Measurements from ENCODE around the gene SMR3A.

Gene SMR3A

DNA sequence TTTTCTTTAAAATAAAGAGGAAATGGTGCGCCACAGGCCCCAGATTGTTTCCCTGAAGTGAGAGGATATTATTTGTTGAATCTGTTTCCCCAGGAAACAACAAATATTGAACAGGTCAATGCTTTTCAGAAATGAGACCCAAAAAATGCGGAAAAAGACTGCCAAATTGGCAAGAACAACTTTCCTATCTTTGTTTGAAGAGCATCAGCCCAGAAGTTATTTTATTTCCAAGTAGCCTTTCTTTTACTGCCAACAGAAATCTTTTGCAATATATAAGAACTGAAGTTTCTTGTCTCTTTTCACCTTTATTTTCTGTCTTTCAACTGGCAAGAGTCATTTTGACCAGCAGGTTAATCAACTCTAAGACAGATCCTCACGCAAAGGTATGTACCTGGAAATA lies at the start of gene SMR3A:
TSS of gene SMR3A (plus strand) at position 301 of the 400 bp plus-strand sequence. CDS start 1,356 bp downstream, outside the sequence.
- H3K27ac ChIP-seq: no peak within 1 kb of the TSS
- no peak for TF ChIP-seq ZFX (IDR thresholded peaks at IDR 0.05; ENCODE audit: borderline replicate concordance)

DNA sequence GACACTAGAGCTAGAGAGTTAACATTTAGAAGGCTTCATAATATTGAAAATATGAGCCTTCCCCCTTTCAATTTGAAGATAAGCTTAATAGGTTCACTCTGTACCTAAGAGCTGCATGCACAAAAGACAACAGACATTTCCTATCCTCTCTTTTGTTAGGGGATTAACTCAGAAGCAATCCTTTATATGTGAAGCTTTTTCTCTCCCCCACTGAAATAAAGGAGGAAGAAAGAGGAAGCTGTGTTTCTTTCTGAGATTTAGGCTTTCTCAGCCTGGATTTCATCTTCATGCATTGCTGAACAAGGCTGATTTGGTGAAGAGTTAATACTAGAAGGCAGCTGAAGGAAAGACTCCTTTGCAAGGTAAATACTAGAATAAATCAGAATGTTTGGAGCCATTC lies 46.8 kb upstream of the SMR3A start:
- TF ChIP-seq CTCF (IDR thresholded peaks at IDR 0.05) (no peak), ZFX (IDR thresholded peaks at IDR 0.05; ENCODE audit: borderline replicate concordance) (no peak)

DNA sequence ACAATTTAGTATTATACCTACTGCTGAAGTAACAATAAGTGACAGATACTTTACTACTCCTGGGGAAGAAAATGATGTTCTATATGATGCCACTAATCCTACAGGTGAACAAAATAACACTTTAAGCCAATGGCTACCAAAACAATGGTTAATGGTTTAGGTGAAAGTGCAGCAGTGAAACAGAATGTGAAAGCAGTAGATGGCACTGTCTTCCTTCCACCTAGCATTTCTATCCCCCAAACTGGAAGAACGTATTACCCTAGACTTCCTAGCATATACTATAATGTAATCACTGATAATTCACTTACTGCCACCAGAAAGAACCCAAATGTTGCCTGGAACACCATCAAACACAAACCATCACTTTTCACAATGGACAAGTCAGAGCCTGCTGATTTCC lies 44.6 kb upstream of the SMR3A start:
- H3K27ac ChIP-seq: no peak overlapping the region
- no peak for TF ChIP-seq ZFX (IDR thresholded peaks at IDR 0.05; ENCODE audit: borderline replicate concordance)
- TF ChIP-seq CTCF (IDR thresholded peaks at IDR 0.05): no peak

More for the DNA sequence above, 46.8 kb upstream of the SMR3A start:
- H3K27ac ChIP-seq: no peak overlapping the region

GRCh38 chr4:70326052-70326451 lies 34.5 kb upstream of the SMR3A start:
- no peak overlapping the region for H3K27ac ChIP-seq
- TF ChIP-seq ZFX (IDR thresholded peaks at IDR 0.05; ENCODE audit: borderline replicate concordance): no peak
- TF ChIP-seq CTCF (IDR thresholded peaks at IDR 0.05): no peak

GRCh38 chr4:70334681-70335080 lies 25.9 kb upstream of the SMR3A start, which contains the start of gene CABS1:
Gene CABS1, plus strand, starts transcription at chr4:70334981. Its CDS starts 59 bp downstream, at chr4:70335040.
- no peak within 1 kb of the TSS for H3K27ac ChIP-seq

DNA sequence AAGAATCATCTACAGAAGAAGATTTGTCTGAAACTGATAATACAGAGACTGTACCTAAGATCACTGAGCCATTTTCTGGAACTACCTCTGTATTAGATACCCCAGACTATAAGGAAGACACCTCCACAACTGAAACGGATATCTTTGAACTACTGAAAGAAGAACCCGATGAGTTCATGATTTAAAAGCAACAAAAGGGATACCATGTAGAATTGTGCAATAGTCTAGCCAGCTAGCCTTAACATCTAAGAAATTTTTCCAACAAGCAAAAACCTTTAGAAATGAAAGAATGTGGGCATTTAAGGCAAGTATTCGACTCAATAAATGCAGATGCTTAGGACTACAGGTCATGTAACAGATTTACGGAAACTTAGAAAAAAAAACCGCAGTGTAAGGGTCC lies 24.5 kb upstream of the SMR3A start:
- TF ChIP-seq ZFX (IDR thresholded peaks at IDR 0.05; ENCODE audit: borderline replicate concordance) (no peak), CTCF (IDR thresholded peaks at IDR 0.05) (no peak)
- H3K27ac ChIP-seq: no peak overlapping the region

More at GRCh38 chr4:70334681-70335080, 25.9 kb upstream of the SMR3A start, which contains the start of gene CABS1:
- no peak for TF ChIP-seq ZFX (IDR thresholded peaks at IDR 0.05; ENCODE audit: borderline replicate concordance)
- no peak for TF ChIP-seq CTCF (IDR thresholded peaks at IDR 0.05)

GRCh38 chr4:70337886-70338420 lies 22.6 kb upstream of the SMR3A start:
- no peak overlapping the region for H3K27ac ChIP-seq
- TF ChIP-seq ZFX (IDR thresholded peaks at IDR 0.05; ENCODE audit: borderline replicate concordance): no peak
- TF ChIP-seq CTCF (IDR thresholded peaks at IDR 0.05): no peak

DNA sequence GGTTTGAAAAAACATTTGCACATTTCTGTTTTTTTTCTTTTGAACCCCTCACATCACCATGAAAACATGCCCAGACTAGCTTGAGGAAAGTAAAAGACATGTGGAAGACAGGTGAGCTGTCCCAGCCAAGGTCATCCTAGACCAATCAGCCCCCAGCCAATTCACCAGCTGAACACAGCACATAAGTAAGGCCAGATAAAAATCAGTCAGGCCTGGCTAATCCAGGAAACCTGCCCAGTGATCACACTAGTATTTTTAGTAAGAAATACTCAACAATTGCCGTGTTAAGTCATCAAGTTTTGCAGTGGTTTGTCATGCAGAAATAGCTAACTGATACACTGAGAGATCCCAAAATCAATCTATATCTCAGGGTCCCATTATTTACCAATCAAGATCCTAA lies 4.4 kb upstream of the SMR3A start:
- no peak for TF ChIP-seq ZFX (IDR thresholded peaks at IDR 0.05; ENCODE audit: borderline replicate concordance)
- TF ChIP-seq CTCF (IDR thresholded peaks at IDR 0.05): no peak

More for the DNA sequence above, 4.4 kb upstream of the SMR3A start:
- no peak overlapping the region for H3K27ac ChIP-seq
